Measurements from ENCODE around the gene RAB36. TPM values are rescaled to one million over a fixed set of nuclear protein-coding genes. Genes with fewer than 3 reads are reported as not detected.

The RAB36 gene
- polyA plus RNA-seq, 1 of the 3 experiments (the other 2 are of a cell fraction): 6.6 TPM

DNA sequence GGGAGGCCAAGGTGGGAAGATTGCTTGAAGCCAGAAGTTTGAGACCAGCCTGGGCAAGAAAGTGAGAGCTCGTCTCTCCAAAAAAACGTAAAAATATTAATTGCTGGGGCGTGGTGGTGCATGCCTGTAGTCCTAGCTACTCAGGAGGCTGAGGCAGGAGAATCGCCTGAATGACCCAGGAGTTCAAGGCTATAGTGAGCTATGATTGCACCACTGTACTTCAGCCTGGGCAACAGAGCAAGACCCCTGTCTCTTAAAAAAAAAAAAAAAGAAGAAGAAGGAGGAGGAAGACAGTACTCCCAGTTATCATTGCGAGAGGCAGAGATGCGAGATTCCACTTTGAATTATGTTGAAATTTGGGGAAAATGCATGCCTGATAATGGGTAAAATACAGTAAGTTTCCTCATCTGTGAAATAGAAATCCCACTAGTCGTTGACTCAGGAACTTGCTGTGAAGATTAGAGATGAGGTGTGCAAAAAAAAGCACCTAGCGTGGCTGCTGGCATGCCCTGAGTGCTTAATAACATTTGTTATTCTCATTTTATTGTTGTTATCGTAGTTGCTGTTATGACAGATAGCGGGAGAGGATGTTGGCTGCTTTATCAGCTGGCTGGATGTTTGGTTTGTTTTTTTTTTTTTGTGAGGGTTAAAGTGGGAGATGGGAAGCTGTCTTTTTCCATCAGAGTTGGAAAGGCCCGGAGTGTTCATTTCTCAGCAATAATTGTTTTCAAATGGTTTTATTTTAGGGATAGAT, 68.5 kb downstream of the RAB36 start:
- peak overlapping the region in 1 of 2 experiments; percentile 47; a peak in 2 of 4 replicates for H3K27ac ChIP-seq (ENCODE audit: low read depth in 2 of 2, low read length in 1 of 2)
- TF ChIP-seq YY1 (IDR thresholded peaks at IDR 0.05; ENCODE audit: low read depth) (no peak), GATA2 (CRISPR knock-in tag; IDR thresholded peaks at IDR 0.05) (peak; percentile 44; the same call in 1 of the 2 replicates)
- no peak overlapping the region for H2AFZ ChIP-seq (ENCODE audit: low read depth)
- 90% methylated on average over 11 of the region's 11 CpGs for WGBS (ENCODE audit: low lambda C conversion rate)
- POLR2A ChIA-PET: no interaction called here
- peaks cover 88% of the 10 kb centered on the region for H3K79me2 ChIP-seq (ENCODE audit: insufficient read depth)
- no peak overlapping the region for H3K4me2 ChIP-seq
- H3K9me3 ChIP-seq: no peaks in the 10 kb centered on the region
- H3K36me3 ChIP-seq (replicated peaks in 1 of 2; ENCODE audit: control insufficient read depth in 1 of 2, insufficient read depth in 2 of 2, low read length in 1 of 2): no peaks in the 10 kb centered on the region
- H3K4me3 ChIP-seq (ENCODE audit: low read depth in 2 of 2, low read length in 1 of 2): no peak overlapping the region
- peaks cover 14 to 46% of the 10 kb centered on the region in 2 experiments; a peak in 3 of 4 replicates for H3K4me1 ChIP-seq (ENCODE audit: control insufficient read depth in 1 of 2, insufficient read depth in 2 of 2, low read depth in 1 of 2, low read length in 1 of 2)
- H3K27me3 ChIP-seq (ENCODE audit: insufficient read depth): no peaks in the 10 kb centered on the region
- peaks cover 73% of the 10 kb centered on the region for H4K20me1 ChIP-seq (ENCODE audit: insufficient read depth)
- H3F3A ChIP-seq (replicated peaks; ENCODE audit: insufficient read depth): no peaks in the 10 kb centered on the region
- no peak for DNase-seq
- no peaks in the 10 kb centered on the region for H3K9me2 ChIP-seq
- H3K9ac ChIP-seq: no peak overlapping the region
- CTCF ChIA-PET: interaction anchor here (0.9 to 1.0 kb wide), 2 partner anchors 10 to 68 kb away, joined by 4 to 6 read pairs; no protein-coding TSS in a partner anchor

Small RNAs within 50 kb of the gene (small RNA-seq; reads per million reads assigned to genes)
- gene BCRP8: 0 to 4.2 (median 0) reads per million in 7 experiments
- gene RF00017: 0 reads per million in 7 experiments
- gene RF00066: 0 reads per million in 7 experiments

Other genes with a start within 250 kb of the RAB36 start
- 5.4 and 6.5 TPM in 2 replicates for gene GNAZ, start 75.0 kb upstream of the RAB36 start, polyA plus RNA-seq (2012; rRNA removed)
- gene RSPH14, start 3.5 kb upstream of the RAB36 start, polyA plus RNA-seq (2012; rRNA removed): 1.7 and 1.8 TPM in 2 replicates
- gene BCR, start 35.0 kb downstream of the RAB36 start, polyA plus RNA-seq (2012; rRNA removed): 27.0 and 50.9 TPM in 2 replicates

Measured in SK-N-SH (cell line).